ENCODE measurements around the gene TRABD2B.

Gene TRABD2B

DNA sequence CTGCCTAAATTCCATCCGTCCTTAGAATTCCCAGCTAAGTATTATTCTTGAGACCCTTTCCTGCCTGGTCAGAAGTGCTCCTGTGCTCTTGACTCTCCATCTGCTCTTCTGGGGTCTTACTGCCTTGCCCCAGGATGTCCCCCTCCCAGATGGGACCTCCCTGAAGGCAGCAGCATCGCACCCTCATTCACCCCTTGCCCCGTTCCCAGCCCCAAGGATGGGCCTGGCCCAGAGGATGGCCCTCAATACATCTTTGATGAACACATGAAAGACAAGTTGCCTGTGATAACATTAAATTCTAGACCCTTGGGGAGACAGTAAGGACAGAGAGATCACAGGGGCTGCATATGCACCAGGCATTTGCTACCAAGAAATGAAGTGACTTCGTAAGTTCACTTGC, 167.2 kb downstream of the TRABD2B start:
- no peak for DNase-seq (ENCODE audit: low read depth in 2 of 2)

- DNase-seq (ENCODE audit: low read depth in 2 of 2), result no peak
Observed at GRCh38 chr1:47828978-47829377, 168.2 kb downstream of the TRABD2B start.

DNA sequence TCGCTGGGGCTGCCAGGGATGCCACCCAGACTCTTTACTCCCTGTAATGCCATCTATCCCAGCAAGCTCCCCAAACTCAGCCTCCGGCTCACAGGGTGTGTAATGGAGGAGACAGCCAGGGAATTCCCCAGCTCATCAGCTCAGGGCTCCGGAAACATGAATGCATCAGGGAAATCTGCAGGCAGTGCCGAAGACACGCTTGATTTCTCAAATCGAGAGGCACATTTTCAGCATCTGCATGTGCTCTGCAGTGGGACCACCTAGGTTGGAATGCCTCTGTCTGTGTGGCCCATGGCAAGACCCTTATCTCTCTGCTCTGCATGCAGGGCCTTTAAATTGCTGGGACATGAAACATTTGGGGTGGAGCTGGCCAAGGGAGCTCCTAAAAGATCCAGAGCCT, 170.1 kb downstream of the TRABD2B start:
- DNase-seq (ENCODE audit: low read depth in 2 of 2), result no peak

- DNase-seq (ENCODE audit: low read depth in 2 of 2), result no peak
Observed at GRCh38 chr1:47824716-47825115, 172.5 kb downstream of the TRABD2B start.

DNA sequence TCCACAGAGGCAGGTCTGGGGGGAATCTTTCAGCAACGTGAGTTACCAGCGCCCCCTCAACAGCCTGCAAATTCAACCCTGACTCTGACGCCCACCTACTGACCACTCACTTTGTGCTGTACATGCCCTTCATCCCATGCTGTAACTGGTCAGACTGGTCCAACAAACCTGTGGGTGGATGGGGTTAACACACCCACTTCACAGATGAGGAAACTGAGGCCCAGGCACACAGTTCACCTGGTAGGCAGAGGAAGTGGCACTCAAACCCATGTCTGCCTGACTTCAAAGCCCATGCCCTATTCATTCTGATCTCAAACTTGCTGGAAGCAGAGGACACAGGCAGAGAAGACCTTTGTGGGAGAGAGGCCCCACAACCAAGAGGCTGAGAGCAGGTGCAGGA, 172.9 kb downstream of the TRABD2B start:
- no peak for DNase-seq (ENCODE audit: low read depth in 2 of 2)

DNA sequence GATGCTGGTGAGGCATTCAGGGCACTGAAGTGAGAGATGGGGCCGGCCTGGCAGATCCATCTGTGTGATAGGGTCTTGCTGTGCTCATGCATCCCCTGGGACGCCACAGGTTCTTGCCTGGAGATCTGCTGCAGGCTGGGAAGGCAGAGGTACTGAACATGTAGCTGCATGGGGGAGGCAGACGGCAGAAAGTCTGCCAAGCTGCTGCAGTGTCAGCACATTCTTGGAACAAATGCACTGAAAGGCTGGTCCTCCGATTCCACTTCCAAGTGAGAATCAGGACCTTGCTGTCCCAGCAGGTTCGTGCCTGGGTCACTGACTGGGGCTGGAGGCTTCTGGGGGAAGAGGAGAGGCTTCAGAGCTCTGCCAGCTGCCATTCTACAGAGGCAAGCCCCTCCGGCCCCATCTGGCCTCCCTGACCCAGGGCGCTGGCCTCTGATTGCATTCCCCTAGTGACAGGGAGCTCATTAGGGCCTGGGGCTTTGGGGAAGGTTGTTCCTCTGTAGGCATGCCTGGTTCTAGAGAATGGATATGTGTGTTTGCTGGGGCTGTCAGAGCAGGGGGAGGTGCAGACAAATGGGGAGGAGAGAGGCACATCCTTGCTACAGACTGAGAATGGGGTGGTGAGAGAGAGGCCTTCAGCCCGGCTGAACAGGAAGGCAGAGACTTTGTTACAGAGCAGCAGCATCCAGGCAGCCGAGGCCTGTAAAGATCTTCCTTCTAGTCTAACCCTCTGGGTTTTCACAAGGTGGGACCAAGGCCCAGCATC, 174.0 kb downstream of the TRABD2B start:
- no peak for DNase-seq (ENCODE audit: low read depth in 2 of 2)

GRCh38 chr1:47821760-47822159, 175.4 kb downstream of the TRABD2B start:
- no peak for DNase-seq (ENCODE audit: low read depth in 2 of 2)

GRCh38 chr1:47819574-47819888, 177.7 kb downstream of the TRABD2B start:
- no peak for DNase-seq (ENCODE audit: low read depth in 2 of 2)

DNA sequence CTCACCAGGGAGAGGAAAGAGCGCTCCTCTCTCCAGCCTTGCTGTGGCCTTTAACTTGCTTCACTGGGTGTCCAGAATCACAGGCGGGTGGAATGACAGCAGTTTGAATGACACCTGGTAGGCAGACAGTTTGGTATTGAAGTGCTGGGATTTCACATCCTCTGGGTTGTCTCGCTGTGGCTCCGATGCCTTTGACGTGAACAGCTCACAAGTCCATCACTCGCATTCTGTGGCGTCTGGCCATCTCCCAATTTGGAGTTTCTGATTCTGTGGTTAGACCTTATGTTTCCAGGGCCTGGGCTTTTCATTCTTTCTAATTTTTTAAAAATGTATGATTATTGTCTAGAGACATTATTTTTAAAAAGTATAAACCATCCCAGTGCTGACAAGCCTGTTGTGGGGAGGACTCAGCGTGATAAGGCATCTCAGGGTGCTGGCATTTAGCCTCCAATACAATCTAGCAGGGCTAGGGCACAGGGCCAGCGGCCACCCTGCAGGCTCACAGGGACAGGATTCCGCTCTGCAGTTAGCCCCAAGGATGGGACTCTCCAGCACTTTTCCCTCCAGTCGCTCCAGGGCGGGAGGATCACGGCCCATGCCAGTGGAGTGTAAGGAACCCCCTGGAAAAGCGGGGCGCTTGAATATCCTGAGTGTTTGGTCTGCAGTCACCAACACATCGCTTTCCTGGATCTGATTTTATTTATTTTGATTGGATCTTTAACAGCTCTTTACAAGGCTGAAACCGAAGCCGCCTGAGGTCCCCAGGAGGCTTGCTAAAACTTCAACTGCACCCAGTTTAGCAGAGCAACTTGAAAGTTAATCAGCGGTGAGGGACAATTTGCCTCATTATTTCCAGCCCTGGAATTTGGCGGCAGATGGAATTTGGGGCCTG, 178.3 kb downstream of the TRABD2B start:
- DNase-seq (ENCODE audit: low read depth in 2 of 2), result no peak

- no peak for DNase-seq (ENCODE audit: low read depth in 2 of 2)
Observed at GRCh38 chr1:47817861-47818260, 179.3 kb downstream of the TRABD2B start.

DNA sequence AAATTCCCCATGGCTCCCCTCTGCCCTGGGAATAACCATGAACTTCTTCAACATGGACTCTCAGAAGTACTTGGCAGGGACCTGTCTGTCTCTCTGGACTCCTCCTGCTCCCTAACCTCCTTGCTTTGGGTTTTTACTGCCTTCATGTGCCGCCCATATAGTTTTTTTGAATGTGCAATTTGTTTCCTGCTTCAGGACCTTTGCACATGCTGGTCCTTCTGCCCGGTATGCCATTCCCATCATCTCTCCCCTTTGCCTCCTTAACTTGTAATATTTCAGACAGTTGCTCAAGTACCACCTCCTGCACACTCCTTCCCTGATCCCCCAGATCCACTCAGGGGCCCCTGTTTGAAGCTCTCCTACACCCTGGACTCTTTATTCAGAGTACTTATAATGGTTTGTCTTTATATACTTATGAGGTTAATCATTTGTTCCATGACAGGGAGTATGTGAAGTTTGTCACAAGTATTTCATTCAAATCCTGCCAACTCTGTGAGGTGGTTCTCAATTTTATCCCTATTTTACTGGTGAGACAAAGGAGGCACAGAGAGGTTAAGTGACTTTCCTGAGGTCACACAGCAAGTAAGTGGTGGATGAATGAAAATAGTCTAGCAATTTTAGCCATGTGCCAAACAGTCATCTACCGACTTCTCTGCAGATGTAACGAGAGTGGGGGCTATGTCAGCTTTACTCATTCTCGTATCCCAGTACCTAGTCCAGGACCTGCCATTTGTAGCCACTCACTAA, 180.7 kb downstream of the TRABD2B start:
- no peak for DNase-seq (ENCODE audit: low read depth in 2 of 2)

DNA sequence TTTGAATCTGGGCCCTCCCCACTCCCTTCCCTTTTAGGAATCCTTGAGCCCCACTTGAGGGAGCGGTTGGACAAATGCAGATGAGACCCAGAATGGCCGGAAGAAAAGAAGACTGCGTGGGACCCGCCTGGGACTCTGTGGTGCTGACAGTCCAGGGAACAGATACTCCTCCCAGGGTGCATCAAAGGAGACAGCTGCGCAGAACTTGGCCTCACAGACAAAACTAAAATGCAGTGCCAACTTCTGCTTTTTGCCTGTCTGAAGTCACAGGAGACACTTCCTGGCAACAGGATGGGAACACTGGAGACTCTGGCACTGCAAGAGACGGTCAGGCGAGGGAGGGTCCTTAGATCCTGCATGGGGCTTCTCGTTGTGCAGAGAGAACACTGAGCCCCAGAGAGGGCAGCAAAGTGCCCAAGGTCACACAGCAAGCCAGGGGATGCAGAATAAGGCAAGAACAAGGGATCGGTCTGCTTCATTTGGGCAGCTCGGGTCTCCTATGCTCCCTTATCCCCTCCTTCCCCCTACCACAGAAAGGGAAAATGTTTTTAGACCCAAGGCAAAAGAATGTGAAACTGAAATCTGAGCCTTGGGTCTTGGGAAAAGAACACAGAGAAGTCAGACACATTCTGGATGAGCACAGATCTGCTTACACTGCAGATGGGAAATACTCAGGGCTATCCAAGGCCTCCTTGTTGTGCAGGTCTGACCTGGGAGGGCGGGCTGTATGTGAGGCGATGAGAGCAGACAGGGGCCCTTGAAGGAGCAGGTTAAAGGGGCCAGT, 182.4 kb downstream of the TRABD2B start:
- DNase-seq (ENCODE audit: low read depth in 2 of 2), result no peak

- no peak for DNase-seq (ENCODE audit: low read depth in 2 of 2)
Observed at GRCh38 chr1:47813970-47814369, 183.2 kb downstream of the TRABD2B start.

DNA sequence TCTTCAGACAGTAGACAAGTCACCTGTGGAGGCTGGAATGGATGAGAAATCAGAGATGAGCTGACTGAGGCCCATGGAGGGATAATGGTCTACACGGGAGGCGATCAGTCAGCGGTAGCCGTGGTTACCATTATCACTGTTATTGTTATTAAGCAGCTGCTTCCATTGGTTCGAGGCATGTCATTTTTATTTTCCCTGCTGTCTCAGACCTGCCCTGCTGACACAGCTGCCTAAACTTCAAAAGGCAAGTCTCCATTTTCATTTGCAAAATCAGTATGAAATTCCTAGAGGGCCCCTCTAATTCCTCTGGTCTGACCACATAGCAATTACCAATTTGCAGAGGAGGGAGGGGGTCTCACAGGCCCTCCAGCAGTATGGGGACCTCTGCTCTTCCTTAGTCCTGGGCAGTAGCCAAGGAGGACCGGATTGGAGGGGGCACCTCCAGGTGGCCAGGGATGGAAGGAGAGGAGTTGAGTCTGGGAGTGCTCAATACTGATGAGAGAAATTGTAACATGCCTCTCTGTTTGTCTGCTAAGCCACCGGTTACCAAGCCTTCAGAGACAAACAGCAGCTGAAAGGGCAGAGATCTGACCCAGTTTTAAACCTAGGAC, 184.2 kb downstream of the TRABD2B start:
- DNase-seq (ENCODE audit: low read depth in 2 of 2), result no peak

DNA sequence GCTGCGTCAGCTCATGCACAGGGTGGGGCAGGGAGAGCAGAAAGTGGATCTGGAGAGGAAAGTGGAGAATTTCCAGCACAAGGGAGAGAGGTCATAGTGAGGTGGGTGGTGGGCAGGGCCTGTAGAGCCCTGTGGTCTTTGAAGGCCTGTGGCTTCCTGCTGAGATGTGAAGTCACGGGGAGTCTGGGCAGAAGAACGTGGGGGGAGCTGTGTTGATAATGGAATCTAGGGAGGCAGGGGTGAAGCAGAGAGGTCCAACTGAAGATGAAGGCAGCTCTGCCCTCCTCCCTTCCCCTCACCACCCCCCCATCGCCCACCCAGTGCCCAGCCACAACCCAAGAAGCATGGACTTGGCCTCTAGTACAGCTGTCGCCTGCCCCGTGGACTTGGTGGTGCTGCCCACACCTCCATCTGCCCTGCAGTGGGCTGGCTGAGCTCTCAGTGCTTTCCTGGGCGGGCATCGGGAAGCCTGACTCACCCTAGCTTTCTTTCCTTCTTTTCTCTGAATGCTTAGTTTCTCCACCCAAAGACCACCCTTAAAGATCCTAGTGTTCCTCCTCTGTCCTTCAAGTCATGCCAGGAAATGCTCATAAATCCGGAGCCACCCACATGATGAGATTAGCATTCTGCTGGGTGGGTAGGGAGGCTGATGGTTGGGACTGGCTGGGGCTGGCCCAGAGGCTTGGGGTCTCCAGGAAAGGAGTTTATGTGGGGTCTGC, 186.1 kb downstream of the TRABD2B start:
- no peak for DNase-seq (ENCODE audit: low read depth in 2 of 2)

GRCh38 chr1:47809301-47810084, 187.7 kb downstream of the TRABD2B start:
- no peak for DNase-seq (ENCODE audit: low read depth in 2 of 2)

DNA sequence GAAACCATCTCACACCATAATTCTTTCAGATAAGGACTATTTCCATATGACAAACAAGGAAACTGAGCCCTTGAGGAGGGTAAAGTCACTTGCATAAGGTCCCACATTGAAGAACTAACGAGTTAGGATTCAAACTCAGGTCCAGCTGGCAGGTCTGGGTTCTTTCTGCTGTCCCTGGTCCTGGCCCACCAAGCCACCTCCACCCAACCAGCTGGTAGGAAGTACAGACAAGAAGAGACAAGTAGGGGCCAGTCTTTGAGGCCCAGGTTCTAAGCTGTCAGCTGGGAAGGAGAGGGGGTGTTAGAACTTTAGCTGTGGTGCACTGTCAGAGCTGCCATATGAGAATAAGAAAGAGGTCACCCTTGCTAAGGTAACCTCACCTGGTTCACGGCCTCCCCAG, 188.6 kb downstream of the TRABD2B start:
- DNase-seq (ENCODE audit: low read depth in 2 of 2), result no peak

DNA sequence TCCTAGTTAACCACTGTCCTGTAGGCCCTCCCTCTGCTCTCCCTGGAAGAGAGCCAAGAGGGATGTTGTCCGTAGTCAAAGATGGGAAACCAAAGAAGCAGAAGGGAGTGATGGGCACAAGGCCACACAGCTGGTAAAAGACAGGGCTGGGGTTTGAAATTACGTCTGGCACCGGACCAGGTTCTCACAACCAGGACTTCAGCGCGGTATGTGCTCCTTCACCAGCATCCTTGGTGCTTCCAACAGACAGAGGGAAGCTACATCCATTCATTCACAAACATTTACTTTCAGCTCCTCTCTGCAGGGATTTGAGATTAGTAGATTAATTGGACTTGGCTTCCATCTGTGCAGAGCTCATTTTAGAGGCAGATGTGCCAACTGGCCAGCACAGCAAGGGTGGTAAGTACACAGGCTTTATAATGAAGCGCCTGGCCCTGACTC, 191.2 kb downstream of the TRABD2B start:
- no peak for DNase-seq (ENCODE audit: low read depth in 2 of 2)

- no peak for DNase-seq (ENCODE audit: low read depth in 2 of 2)
Observed at GRCh38 chr1:47805018-47805417, 192.2 kb downstream of the TRABD2B start.
